HepG2 (cell line): ENCODE results near the gene USP24. TPM values are rescaled to one million over a fixed set of nuclear protein-coding genes. Genes with fewer than 3 reads are reported as not detected.
A peak's percentile ranks its signal among the peaks of the same experiment; 100 is the strongest.

Experiments used
- ATF2 ChIP-seq: sonication (generic); formaldehyde crosslinking; IDR thresholded peaks from 2 replicates; pipeline ENCODE4 v1.4.0; 2020; ENCODE audit warnings: missing genetic modification reagents
- BRD4 ChIP-seq: sonication (generic); formaldehyde crosslinking; IDR thresholded peaks from 2 replicates; pipeline ENCODE4 v1.4.0; 2020; ENCODE audit warnings: missing genetic modification reagents
- HMGXB3 ChIP-seq: sonication (generic); formaldehyde crosslinking; IDR thresholded peaks from 2 replicates; pipeline ENCODE4 v1.4.0; 2020; ENCODE audit warnings: missing genetic modification reagents, borderline replicate concordance
- KAT7 ChIP-seq: IDR thresholded peaks from 2 replicates; pipeline ENCODE4 v1.6.1; 2018; ENCODE audit warnings: borderline replicate concordance, missing compliant biosample characterization
- NFATC3 ChIP-seq: sonication (generic); formaldehyde crosslinking; IDR thresholded peaks from 2 replicates; pipeline ENCODE4 v1.5.1; 2020; ENCODE audit warnings: mild to moderate bottlenecking, missing genetic modification reagents
- NFE2L1 ChIP-seq: sonication (generic); formaldehyde crosslinking; IDR thresholded peaks from 2 replicates; pipeline ENCODE4 v1.4.0; 2020; ENCODE audit warnings: missing genetic modification reagents, mild to moderate bottlenecking, borderline replicate concordance
- REST ChIP-seq, 2 experiments: IDR thresholded peaks; 2 replicates each; pipeline ENCODE4 v1.6.1; 2011 to 2012; ENCODE audit warnings: low read length in 2 of 2, borderline replicate concordance in 1 of 2, low read depth in 1 of 2, mild to moderate bottlenecking in 1 of 2, moderate library complexity in 1 of 2
- SAP130 ChIP-seq: IDR thresholded peaks from 2 replicates; pipeline ENCODE4 v1.6.1; 2016; ENCODE audit warnings: low read depth
- SMAD9 ChIP-seq: sonication (generic); formaldehyde crosslinking; IDR thresholded peaks from 2 replicates; pipeline ENCODE4 v1.5.1; 2020; ENCODE audit warnings: mild to moderate bottlenecking, missing genetic modification reagents
- XRCC5 ChIP-seq: fragments of 200-400 bp; formaldehyde crosslinking; optimal IDR thresholded peaks from 2 replicates; pipeline ENCODE3; 2017; ENCODE audit warnings: mild to moderate bottlenecking, low read length
- ZNF224 ChIP-seq: sonication (generic); formaldehyde crosslinking; IDR thresholded peaks from 2 replicates; pipeline ENCODE4 v1.5.0; 2020; ENCODE audit warnings: mild to moderate bottlenecking, missing genetic modification reagents
- ZNF350 ChIP-seq: sonication (generic); formaldehyde crosslinking; IDR thresholded peaks from 2 replicates; pipeline ENCODE4 v1.4.0; 2020; ENCODE audit warnings: mild to moderate bottlenecking, low read depth, missing genetic modification reagents, borderline replicate concordance
- ZNF562 ChIP-seq: sonication (generic); formaldehyde crosslinking; IDR thresholded peaks from 2 replicates; pipeline ENCODE4 v1.8.0; 2022; ENCODE audit warnings: missing genetic modification reagents, borderline replicate concordance
- polyA plus RNA-seq, 8 experiments: library from polyadenylated mRNA; depleted of rRNA in 3 of 8; stranded (reverse) in 7 of 8; unstranded in 1 of 8; fragments of >200 nt; fragmentation: Illumina TruSeq in 4 of 8; extraction: Trizol in 4 of 8; gene quantifications; 2 replicates each; pipeline versions ENCODE4 v1.2.1 to v1.2.3, GENCODE V29; 2011 to 2016; ENCODE audit warnings: low read depth in 4 of 8, missing spikeins in 1 of 8, mixed read lengths in 1 of 8; ENCODE audit not compliant: insufficient read depth in 1 of 8
- total RNA-seq, 5 experiments: library from RNA; depleted of rRNA; stranded (reverse); fragments of >200 nt; fragmentation: Illumina TruSeq; extraction: Trizol; gene quantifications; 2 replicates each; pipeline ENCODE4 v1.2.3, GENCODE V29; 2016; ENCODE audit warnings: low read depth in 1 of 5
- TF ChIP-seq, protein P1 (sequence below): IDR thresholded peaks from 2 replicates; pipeline ENCODE4 v1.4.0; 2020; ENCODE audit warnings: mild to moderate bottlenecking, missing genetic modification reagents

The USP24 gene
- total and polyA plus RNA-seq, 2 of the 13 experiments (the other 11 are each of a cell fraction or from before 2014, with no cell fraction given) = 18.8 to 47.6 TPM

DNA sequence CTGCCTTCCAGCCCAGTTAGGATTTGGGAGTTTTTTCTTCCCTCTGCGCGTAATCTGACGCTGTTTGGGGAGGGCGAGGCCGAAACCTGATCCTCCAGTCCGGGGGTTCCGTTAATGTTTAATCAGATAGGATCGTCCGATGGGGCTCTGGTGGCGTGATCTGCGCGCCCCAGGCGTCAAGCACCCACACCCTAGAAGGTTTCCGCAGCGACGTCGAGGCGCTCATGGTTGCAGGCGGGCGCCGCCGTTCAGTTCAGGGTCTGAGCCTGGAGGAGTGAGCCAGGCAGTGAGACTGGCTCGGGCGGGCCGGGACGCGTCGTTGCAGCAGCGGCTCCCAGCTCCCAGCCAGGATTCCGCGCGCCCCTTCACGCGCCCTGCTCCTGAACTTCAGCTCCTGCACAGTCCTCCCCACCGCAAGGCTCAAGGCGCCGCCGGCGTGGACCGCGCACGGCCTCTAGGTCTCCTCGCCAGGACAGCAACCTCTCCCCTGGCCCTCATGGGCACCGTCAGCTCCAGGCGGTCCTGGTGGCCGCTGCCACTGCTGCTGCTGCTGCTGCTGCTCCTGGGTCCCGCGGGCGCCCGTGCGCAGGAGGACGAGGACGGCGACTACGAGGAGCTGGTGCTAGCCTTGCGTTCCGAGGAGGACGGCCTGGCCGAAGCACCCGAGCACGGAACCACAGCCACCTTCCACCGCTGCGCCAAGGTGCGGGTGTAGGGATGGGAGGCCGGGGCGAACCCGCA is 175.7 kb downstream of the USP24 start, which contains the start of gene PCSK9 (continued):
- TF ChIP-seq, protein P1, sequence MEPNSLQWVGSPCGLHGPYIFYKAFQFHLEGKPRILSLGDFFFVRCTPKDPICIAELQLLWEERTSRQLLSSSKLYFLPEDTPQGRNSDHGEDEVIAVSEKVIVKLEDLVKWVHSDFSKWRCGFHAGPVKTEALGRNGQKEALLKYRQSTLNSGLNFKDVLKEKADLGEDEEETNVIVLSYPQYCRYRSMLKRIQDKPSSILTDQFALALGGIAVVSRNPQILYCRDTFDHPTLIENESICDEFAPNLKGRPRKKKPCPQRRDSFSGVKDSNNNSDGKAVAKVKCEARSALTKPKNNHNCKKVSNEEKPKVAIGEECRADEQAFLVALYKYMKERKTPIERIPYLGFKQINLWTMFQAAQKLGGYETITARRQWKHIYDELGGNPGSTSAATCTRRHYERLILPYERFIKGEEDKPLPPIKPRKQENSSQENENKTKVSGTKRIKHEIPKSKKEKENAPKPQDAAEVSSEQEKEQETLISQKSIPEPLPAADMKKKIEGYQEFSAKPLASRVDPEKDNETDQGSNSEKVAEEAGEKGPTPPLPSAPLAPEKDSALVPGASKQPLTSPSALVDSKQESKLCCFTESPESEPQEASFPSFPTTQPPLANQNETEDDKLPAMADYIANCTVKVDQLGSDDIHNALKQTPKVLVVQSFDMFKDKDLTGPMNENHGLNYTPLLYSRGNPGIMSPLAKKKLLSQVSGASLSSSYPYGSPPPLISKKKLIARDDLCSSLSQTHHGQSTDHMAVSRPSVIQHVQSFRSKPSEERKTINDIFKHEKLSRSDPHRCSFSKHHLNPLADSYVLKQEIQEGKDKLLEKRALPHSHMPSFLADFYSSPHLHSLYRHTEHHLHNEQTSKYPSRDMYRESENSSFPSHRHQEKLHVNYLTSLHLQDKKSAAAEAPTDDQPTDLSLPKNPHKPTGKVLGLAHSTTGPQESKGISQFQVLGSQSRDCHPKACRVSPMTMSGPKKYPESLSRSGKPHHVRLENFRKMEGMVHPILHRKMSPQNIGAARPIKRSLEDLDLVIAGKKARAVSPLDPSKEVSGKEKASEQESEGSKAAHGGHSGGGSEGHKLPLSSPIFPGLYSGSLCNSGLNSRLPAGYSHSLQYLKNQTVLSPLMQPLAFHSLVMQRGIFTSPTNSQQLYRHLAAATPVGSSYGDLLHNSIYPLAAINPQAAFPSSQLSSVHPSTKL (CRISPR knock-in tag) = peak; percentile 34; the same call in 1 of the 2 replicates
- TF ChIP-seq BRD4 (CRISPR knock-in tag) = peak; percentile 66; the same call in 1 of the 2 replicates
- TF ChIP-seq KAT7 (CRISPR knock-in tag) = peak; percentile 88
- TF ChIP-seq ATF2 = peak; percentile 77
- TF ChIP-seq ZNF224 (CRISPR knock-in tag) = no peak; the same call in 1 of the 2 replicates
- TF ChIP-seq SAP130 (CRISPR knock-in tag) = peak; percentile 59; the same call in 1 of the 2 replicates
- TF ChIP-seq NFE2L1 (CRISPR knock-in tag) = no peak; the same call in 1 of the 2 replicates
- TF ChIP-seq XRCC5 = no peak
- no peak; the same call in 1 of the 2 replicates for TF ChIP-seq HMGXB3 (CRISPR knock-in tag)
- TF ChIP-seq ZNF562 (CRISPR knock-in tag) = no peak
- peak; percentile 74; the same call in 1 of the 2 replicates for TF ChIP-seq ZNF350 (CRISPR knock-in tag)
- TF ChIP-seq NFATC3 (CRISPR knock-in tag) = 0 out of 2 replicates have a peak, but pooled peaks have one; percentile 38
- TF ChIP-seq SMAD9 (CRISPR knock-in tag) = peak; percentile 75; the same call in 1 of the 2 replicates
- peak in 1 of 2 experiments; percentile 70; a peak in 2 of 4 replicates for TF ChIP-seq REST (IDR thresholded peaks at IDR 0.05; ENCODE audit: borderline replicate concordance in 1 of 2, low read depth in 1 of 2, low read length in 2 of 2)
